HEK293T (cell line): ENCODE data around the gene LEPR.

ENCODE experiments used
- CTCF ChIA-PET: fragments of 350-600 bp; formaldehyde crosslinking; extraction: SDS; loops from one replicate; lab custom pipeline; 2021; ENCODE audit warnings: antibody characterized with exemption, inconsistent platforms; lab: Yijun Ruan, JAX
- POLR2A ChIA-PET: fragments of 350-600 bp; formaldehyde crosslinking; extraction: SDS; loops from one replicate; lab custom pipeline; 2020; ENCODE audit warnings: antibody characterized with exemption, inconsistent platforms; lab: Yijun Ruan, JAX
- DNase-seq: peaks from one replicate; pipeline ENCODE4 v3.0.0; 2012; ENCODE audit warnings: mixed read lengths; ENCODE audit errors: extremely low spot score
- ARNT ChIP-seq: fragments of 450-650 bp; IDR thresholded peaks from 2 replicates; pipeline ENCODE4 v1.6.1; 2017; ENCODE audit warnings: mild to moderate bottlenecking
- BHLHE40 ChIP-seq: fragments of 450-650 bp; IDR thresholded peaks from 2 replicates; pipeline ENCODE4 v1.6.1; 2016; ENCODE audit warnings: mild to moderate bottlenecking, moderate library complexity, borderline replicate concordance
- CTBP1 ChIP-seq: fragments of 450-650 bp; IDR thresholded peaks from 2 replicates; pipeline ENCODE4 v1.6.1; 2016; ENCODE audit warnings: borderline replicate concordance
- ELF4 ChIP-seq: fragments of 450-650 bp; IDR thresholded peaks from 2 replicates; pipeline ENCODE4 v1.6.1; 2017; ENCODE audit warnings: antibody characterized with exemption
- FOXA1 ChIP-seq: fragments of 450-650 bp; IDR thresholded peaks from 2 replicates; pipeline ENCODE4 v1.6.1; 2016; ENCODE audit warnings: mild to moderate bottlenecking
- FOXK2 ChIP-seq: fragments of 450-650 bp; IDR thresholded peaks from 2 replicates; pipeline ENCODE4 v1.6.1; 2016; ENCODE audit warnings: mild to moderate bottlenecking
- FOXM1 ChIP-seq: fragments of 450-650 bp; IDR thresholded peaks from 2 replicates; pipeline ENCODE4 v1.6.1; 2017; ENCODE audit warnings: mild to moderate bottlenecking, borderline replicate concordance
- HDGF ChIP-seq: fragments of 450-650 bp; IDR thresholded peaks from 2 replicates; pipeline ENCODE4 v1.6.1; 2017; ENCODE audit warnings: antibody characterized with exemption, borderline replicate concordance
- L3MBTL2 ChIP-seq: fragments of 450-650 bp; conservative IDR thresholded peaks from 2 replicates; pipeline ENCODE4 v1.6.1; 2016; ENCODE audit warnings: mild to moderate bottlenecking
- LEF1 ChIP-seq: fragments of 450-650 bp; IDR thresholded peaks from 2 replicates; pipeline ENCODE4 v1.6.1; 2017; ENCODE audit warnings: mild to moderate bottlenecking, borderline replicate concordance
- NFRKB ChIP-seq: fragments of 450-650 bp; IDR thresholded peaks from 2 replicates; pipeline ENCODE4 v1.6.1; 2016; ENCODE audit warnings: mild to moderate bottlenecking, moderate library complexity
- PKNOX1 ChIP-seq: fragments of 450-650 bp; IDR thresholded peaks from 2 replicates; pipeline ENCODE4 v1.6.1; 2016
- SP1 ChIP-seq: fragments of 450-650 bp; IDR thresholded peaks from 2 replicates; pipeline ENCODE4 v1.6.1; 2017
- SUZ12 ChIP-seq: fragments of 450-650 bp; IDR thresholded peaks from 2 replicates; pipeline ENCODE4 v1.6.1; 2016; ENCODE audit warnings: mild to moderate bottlenecking
- TARDBP ChIP-seq: fragments of 450-650 bp; IDR thresholded peaks from 2 replicates; pipeline ENCODE4 v1.6.1; 2016
- ZNF384 ChIP-seq: fragments of 450-650 bp; IDR thresholded peaks from 2 replicates; pipeline ENCODE4 v1.6.1; 2016

The LEPR gene

GRCh38 chr1:65407877-65408276, 12.6 kb upstream of the LEPR start:
- ChIA-PET CTCF (no interaction called here), POLR2A (no interaction called here)
- TF ChIP-seq BHLHE40 (no peak), ARNT (no peak), FOXM1 (no peak), SUZ12 (no peak), TARDBP (no peak), ZNF384 (no peak), SP1 (no peak), PKNOX1 (no peak), FOXA1 (no peak), FOXK2 (no peak), HDGF (no peak), CTBP1 (no peak), LEF1 (no peak), ELF4 (no peak), L3MBTL2 (no peak), NFRKB (no peak)
- no peak for DNase-seq

- CTCF ChIA-PET, result interaction anchor here (0.6 to 1.3 kb wide), 3 partner anchors 40 to 278 kb away, joined by 3 to 9 read pairs (median 4); no protein-coding TSS in a partner anchor
- POLR2A ChIA-PET, result no interaction called here
- no peak for TF ChIP-seq SP1
- no peak for TF ChIP-seq FOXM1
- no peak for TF ChIP-seq LEF1
- TF ChIP-seq CTBP1, result no peak
- TF ChIP-seq ELF4, result no peak
- TF ChIP-seq NFRKB, result no peak
- TF ChIP-seq TARDBP, result no peak
- no peak for TF ChIP-seq HDGF
- no peak for TF ChIP-seq FOXK2
- no peak for TF ChIP-seq ZNF384
- TF ChIP-seq BHLHE40, result no peak
- TF ChIP-seq SUZ12, result no peak
- TF ChIP-seq L3MBTL2, result no peak
- TF ChIP-seq PKNOX1, result no peak
- TF ChIP-seq ARNT, result no peak
- TF ChIP-seq FOXA1, result no peak
- no peak for DNase-seq
Observed at GRCh38 chr1:65409314-65409713, 11.2 kb upstream of the LEPR start.

GRCh38 chr1:65409816-65410326, 10.6 kb upstream of the LEPR start:
- POLR2A ChIA-PET, result no interaction called here
- DNase-seq, result no peak
- CTCF ChIA-PET, result interaction anchor here (0.7 to 1.3 kb wide), 2 partner anchors 201 to 278 kb away, joined by 3 to 4 read pairs; no protein-coding TSS in a partner anchor
- TF ChIP-seq SP1 (no peak), HDGF (no peak), BHLHE40 (no peak), ZNF384 (no peak), ELF4 (no peak), CTBP1 (no peak), TARDBP (no peak), L3MBTL2 (no peak)

- TF ChIP-seq PKNOX1, result no peak
- no peak for TF ChIP-seq CTBP1
- TF ChIP-seq FOXA1, result no peak
- no peak for TF ChIP-seq FOXK2
- no peak for TF ChIP-seq BHLHE40
- TF ChIP-seq NFRKB, result no peak
- ChIA-PET POLR2A (no interaction called here), CTCF (interaction anchor here (0.6 kb wide), 1 partner anchor 166 kb away, joined by 3 read pairs; no protein-coding TSS in a partner anchor)
- no peak for DNase-seq
Observed at GRCh38 chr1:65412256-65412983, 8.0 kb upstream of the LEPR start.

GRCh38 chr1:65412984-65413375, 7.5 kb upstream of the LEPR start:
- no peak for DNase-seq
- TF ChIP-seq NFRKB (no peak), PKNOX1 (no peak)
- POLR2A ChIA-PET, result no interaction called here
- CTCF ChIA-PET, result no interaction called here

GRCh38 chr1:65414538-65414937, 5.9 kb upstream of the LEPR start:
- DNase-seq, result no peak
- CTCF ChIA-PET, result no interaction called here
- TF ChIP-seq SUZ12 (no peak), SP1 (no peak), ELF4 (no peak), NFRKB (no peak), ZNF384 (no peak), BHLHE40 (no peak), LEF1 (no peak)
- POLR2A ChIA-PET, result no interaction called here
